NCI-H345 (cell line): ENCODE measurements around the gene TRPV3.

Experiments used
- DNase-seq: peaks from one replicate; lab custom pipeline; 2025; lab: John Stamatoyannopoulos, UW

TRPV3 gene

GRCh38 chr17:3546521-3546920 lies 11.1 kb downstream of the TRPV3 start:
- no peak for DNase-seq

- DNase-seq, result no peak
Observed at GRCh38 chr17:3545151-3545550, 12.5 kb downstream of the TRPV3 start.

- no peak for DNase-seq
Observed at GRCh38 chr17:3544365-3544764, 13.2 kb downstream of the TRPV3 start.

- no peak for DNase-seq
Observed at GRCh38 chr17:3543453-3543852, 14.2 kb downstream of the TRPV3 start.

GRCh38 chr17:3542410-3543088 lies 15.1 kb downstream of the TRPV3 start:
- no peak for DNase-seq

DNA sequence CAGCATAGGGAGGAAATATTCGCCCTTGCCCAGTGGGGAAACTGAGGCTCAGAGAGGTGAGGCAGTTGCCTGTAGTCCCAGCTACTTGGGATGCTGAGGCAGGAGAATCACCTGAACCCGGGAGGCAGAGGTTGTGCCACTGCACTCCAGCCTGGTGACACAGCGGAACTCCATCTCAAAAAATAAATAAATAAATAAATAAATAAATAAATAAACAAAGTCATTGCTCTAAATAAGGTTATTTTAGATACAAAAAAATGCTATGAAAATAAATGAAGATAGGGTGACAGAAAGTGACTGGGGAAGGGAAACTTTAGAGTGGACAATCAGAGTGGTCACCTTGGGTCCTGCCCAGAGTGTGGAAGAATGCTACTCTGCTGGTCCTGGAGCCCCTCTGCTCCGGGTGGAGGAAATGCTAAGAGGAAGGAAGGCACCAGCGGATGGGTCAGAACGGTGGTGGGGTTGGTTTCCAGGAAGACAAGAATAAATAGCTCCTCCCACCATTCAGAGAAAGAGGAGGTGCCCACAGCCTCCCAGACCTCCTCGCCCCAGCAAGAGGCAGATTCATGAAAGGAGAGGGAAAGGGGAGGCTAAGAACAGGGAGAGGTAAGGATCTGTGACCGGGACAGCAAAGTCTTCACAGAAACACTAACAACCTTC lies 17.6 kb downstream of the TRPV3 start:
- no peak for DNase-seq

DNA sequence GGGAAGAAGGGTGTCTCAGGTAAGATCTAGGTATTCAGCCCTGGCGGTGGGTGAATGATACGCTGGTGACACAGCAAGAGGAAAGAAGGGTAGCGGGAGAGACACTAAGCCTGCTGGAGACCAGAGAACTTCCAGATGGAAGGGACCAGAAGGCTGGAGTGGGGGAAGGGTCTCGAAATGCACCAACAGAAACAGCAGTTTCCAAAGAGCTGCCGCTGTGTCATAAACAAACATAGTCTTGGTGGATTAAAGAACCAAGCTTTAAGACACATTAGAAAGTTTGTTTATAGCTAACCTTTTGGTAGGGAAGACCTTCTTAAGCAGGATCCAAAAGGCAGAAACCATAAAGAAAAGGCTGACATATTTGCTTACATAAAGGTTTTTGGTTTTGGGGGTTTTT lies 20.9 kb downstream of the TRPV3 start:
- no peak for DNase-seq

GRCh38 chr17:3535253-3535995 lies 22.2 kb downstream of the TRPV3 start:
- DNase-seq, result no peak

GRCh38 chr17:3534881-3535252 lies 22.7 kb downstream of the TRPV3 start:
- no peak for DNase-seq

DNA sequence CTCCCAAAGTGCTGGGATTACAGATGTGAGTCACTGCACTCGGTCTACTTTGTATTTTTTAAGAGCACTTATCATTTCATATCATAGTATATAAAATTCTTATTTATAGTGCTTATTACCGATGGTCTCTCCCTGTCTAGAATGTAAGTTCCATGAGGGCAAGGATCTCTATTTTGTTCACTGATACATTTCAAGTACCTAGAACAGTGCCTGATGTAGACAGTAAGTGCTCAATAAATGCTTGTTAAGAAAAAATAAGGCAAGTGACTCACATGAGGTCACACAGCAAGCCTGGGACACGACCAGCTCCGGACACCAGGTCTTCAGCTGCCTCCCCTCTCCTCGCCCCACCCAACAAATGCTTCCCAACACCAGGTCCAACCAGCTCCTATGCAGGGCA lies 23.9 kb downstream of the TRPV3 start:
- no peak for DNase-seq

GRCh38 chr17:3532859-3533142 lies 24.8 kb downstream of the TRPV3 start:
- DNase-seq, result no peak

GRCh38 chr17:3532106-3532858 lies 25.3 kb downstream of the TRPV3 start:
- no peak for DNase-seq

GRCh38 chr17:3531266-3532101 lies 26.1 kb downstream of the TRPV3 start:
- DNase-seq, result no peak

- DNase-seq, result no peak
Observed at GRCh38 chr17:3529817-3530741, 27.5 kb downstream of the TRPV3 start.

DNA sequence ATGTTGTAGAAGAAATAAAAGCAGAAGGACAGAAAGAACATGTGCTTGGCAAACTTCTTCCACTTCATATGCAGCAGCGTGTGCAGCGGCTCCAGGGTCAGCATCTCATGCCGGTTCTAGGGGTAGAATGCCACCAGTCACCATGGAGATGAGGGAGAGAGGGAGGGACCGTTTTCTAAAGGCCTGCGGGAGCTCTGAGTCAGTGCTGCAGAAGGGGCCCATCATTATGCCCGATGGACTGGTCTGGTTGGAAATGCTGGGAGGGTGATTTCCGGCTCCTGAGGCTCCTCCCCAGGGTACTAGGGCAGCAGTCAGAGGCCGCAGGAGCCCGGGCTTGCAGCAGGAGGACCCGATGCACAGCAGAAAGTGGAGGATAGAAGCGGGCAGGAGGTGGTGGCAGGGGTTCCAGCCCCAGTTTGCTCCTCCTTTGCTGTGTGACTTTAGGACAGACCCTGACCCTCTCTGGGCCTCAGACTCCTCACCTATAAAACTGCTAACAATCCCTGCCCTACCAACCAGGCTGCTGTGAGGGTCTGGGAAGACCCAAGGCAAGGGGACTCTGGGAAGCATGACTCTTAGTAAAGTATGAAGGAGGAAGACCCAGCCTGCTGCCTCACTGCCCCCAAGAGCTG lies 28.6 kb downstream of the TRPV3 start:
- no peak for DNase-seq

- no peak for DNase-seq
Observed at GRCh38 chr17:3528403-3528851, 29.2 kb downstream of the TRPV3 start.

GRCh38 chr17:3527896-3528295 lies 29.7 kb downstream of the TRPV3 start:
- no peak for DNase-seq

DNA sequence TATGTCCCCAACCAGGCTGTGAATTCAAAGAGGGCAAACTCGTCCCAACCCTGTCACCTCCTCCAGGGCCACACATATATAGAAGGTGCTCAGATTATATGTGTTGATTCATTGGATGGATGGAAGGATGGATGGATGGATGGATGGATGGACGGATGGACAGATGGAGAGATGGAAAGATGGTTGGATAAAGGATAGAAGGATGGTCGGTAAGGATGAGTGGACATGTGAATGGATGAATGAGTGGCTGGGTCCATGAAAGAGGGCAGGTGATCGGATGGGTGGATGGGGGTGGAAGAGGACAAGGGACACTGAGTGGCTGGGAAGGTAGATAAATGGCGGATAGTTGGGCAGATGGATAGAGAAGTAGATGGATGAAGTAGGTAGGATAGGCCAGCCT lies 30.1 kb downstream of the TRPV3 start:
- DNase-seq, result no peak

- no peak for DNase-seq
Observed at GRCh38 chr17:3526971-3527370, 30.6 kb downstream of the TRPV3 start.

DNA sequence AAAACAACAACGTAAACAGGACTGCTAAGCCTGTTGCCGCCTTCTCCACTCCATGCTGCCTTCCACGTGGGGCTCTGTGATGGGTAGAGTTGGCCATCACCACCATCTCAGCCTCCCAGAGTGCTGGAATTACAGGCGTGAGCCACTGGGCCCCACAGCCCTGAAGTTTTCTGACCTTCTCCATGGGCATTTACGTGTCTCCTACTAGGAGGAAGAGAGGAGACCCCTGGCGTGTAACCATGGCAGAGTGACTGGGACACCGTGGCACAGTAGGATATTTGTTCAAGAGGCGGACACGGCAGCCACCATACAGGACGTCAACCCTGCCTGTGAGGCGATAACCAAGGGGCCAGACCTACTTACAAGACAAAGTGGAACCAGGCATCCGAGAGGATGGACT lies 31.1 kb downstream of the TRPV3 start:
- no peak for DNase-seq
